AG04450 (cell line): Measurements from ENCODE around the gene ZIM2. TPM values are rescaled to one million over a fixed set of nuclear protein-coding genes. Genes with fewer than 3 reads are reported as not detected.

Source experiments
- CTCF ChIA-PET: fragments of 300-600, 350-600 bp; formaldehyde crosslinking; extraction: SDS; loops from one replicate; lab custom pipeline; 2022; ENCODE audit warnings: antibody characterized with exemption, inconsistent platforms; lab: Charles Lee
- POLR2A ChIA-PET: fragments of 350-600 bp; formaldehyde crosslinking; extraction: SDS; loops from one replicate; lab custom pipeline; 2021; ENCODE audit warnings: antibody characterized with exemption, inconsistent platforms; lab: Yijun Ruan, JAX
- DNase-seq: peaks from one replicate; pipeline ENCODE4 v3.0.0-alpha.2; 2011; ENCODE audit warnings: low read depth, low spot score
- H3K27ac ChIP-seq: one replicate; pipeline ENCODE4 v1.5.1; 2012; ENCODE audit warnings: low read depth, low read length, control low read depth
- H3K27me3 ChIP-seq: one replicate; pipeline ENCODE4 v1.6.0; 2012; ENCODE audit warnings: low read length; ENCODE audit not compliant: control insufficient read depth, insufficient read depth
- H3K4me3 ChIP-seq: 2 replicates; pipeline ENCODE4 v1.5.1; 2011; ENCODE audit warnings: mild to moderate bottlenecking, low read depth, low read length, control low read depth
- H3K9me3 ChIP-seq: 2 replicates; pipeline ENCODE4 v1.5.1; 2012; ENCODE audit warnings: low read length; ENCODE audit not compliant: control insufficient read depth, insufficient read depth
- CTCF ChIP-seq: IDR thresholded peaks from 2 replicates; pipeline ENCODE4 v1.5.1; 2011; ENCODE audit warnings: low read depth, low read length, control low read depth, inconsistent platforms
- polyA plus RNA-seq: library from polyadenylated mRNA; depleted of rRNA; stranded (reverse); fragments of >200 nt; gene quantifications from 2 replicates; pipeline ENCODE4 v1.2.3, GENCODE V29; 2011

ZIM2 gene
- polyA plus RNA-seq, 1 experiment: not detected

GRCh38 chr19:56839652-56840450 lies 675 bp downstream of the ZIM2 start:
- ChIA-PET CTCF (no interaction called here), POLR2A (no interaction called here)
- no peaks in the 10 kb centered on the region for H3K27me3 ChIP-seq
- no peak for TF ChIP-seq CTCF
- H3K4me3 ChIP-seq: no peak overlapping the region
- no peak overlapping the region for H3K27ac ChIP-seq
- peaks cover 59% of the 10 kb centered on the region for H3K9me3 ChIP-seq
- DNase-seq: no peak

GRCh38 chr19:56838909-56839651 lies 1.4 kb downstream of the ZIM2 start:
- no peak overlapping the region for H3K4me3 ChIP-seq
- DNase-seq: no peak

GRCh38 chr19:56838024-56838908 lies 2.3 kb downstream of the ZIM2 start:
- POLR2A ChIA-PET: no interaction called here
- no peaks in the 10 kb centered on the region for H3K27me3 ChIP-seq
- peaks cover 66% of the 10 kb centered on the region for H3K9me3 ChIP-seq
- no peak for TF ChIP-seq CTCF
- CTCF ChIA-PET: no interaction called here
- no peak overlapping the region for H3K27ac ChIP-seq
- DNase-seq: no peak
- H3K4me3 ChIP-seq: no peak overlapping the region

More at GRCh38 chr19:56838909-56839651, 1.4 kb downstream of the ZIM2 start:
- no peak overlapping the region for H3K27ac ChIP-seq
- TF ChIP-seq CTCF: no peak
- CTCF ChIA-PET: no interaction called here
- no peaks in the 10 kb centered on the region for H3K27me3 ChIP-seq
- POLR2A ChIA-PET: no interaction called here
- H3K9me3 ChIP-seq: peaks cover 63% of the 10 kb centered on the region

- ChIA-PET POLR2A (no interaction called here), CTCF (no interaction called here)
- Histone ChIP-seq H3K9me3 (peaks cover 67% of the 10 kb centered on the region), H3K4me3 (no peak overlapping the region), H3K27ac (no peak overlapping the region), H3K27me3 (no peaks in the 10 kb centered on the region)
- no peak for DNase-seq
- TF ChIP-seq CTCF: no peak
These were observed 3.0 kb downstream of the ZIM2 start for GRCh38 chr19:56837492-56838023.
